SK-N-DZ (cell line): ENCODE measurements around the gene KCNH6.

Experiments
- DNase-seq: peaks from one replicate; pipeline ENCODE4 v3.0.0-alpha.2; 2015; ENCODE audit warnings: low spot score

KCNH6 gene

DNA sequence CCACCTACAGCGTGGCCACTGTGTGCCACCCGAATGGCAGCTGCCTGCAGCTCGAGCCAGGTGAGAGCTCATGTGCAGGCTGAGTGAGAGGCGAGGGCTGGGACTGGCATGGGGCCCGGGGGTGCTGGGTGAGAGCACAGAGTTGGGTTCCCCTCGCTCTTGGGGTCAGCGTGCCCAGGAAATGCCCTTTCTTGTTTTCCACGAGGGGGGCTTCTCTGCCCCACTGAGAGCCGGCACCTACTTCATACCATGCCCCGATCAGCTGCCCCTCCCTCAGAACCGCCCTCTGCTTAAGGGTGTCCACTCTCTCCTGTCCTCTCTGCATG, 36.2 kb upstream of the KCNH6 start:
- DNase-seq = no peak

- no peak for DNase-seq
Observed at GRCh38 chr17:63488851-63489250, 34.3 kb upstream of the KCNH6 start.

DNA sequence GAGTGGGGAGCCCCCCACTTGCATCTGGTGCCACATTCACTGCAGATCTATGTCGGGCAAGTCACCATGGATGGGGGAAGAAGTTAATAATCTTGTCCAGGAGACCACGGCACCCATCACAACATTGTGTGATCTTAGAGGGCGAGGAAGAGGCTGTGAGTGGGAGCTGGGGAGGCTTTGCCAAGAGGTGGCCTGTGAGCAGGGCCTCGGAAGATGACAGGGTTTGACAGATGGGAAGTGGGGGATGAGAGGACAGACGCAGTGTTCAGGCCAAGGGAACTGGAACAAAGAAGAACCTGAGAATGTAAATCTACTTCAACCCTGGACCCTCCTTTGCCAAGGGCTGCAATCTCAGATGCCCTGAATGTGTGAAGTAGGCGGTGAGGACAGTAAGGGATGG, 33.9 kb upstream of the KCNH6 start:
- DNase-seq = no peak

DNA sequence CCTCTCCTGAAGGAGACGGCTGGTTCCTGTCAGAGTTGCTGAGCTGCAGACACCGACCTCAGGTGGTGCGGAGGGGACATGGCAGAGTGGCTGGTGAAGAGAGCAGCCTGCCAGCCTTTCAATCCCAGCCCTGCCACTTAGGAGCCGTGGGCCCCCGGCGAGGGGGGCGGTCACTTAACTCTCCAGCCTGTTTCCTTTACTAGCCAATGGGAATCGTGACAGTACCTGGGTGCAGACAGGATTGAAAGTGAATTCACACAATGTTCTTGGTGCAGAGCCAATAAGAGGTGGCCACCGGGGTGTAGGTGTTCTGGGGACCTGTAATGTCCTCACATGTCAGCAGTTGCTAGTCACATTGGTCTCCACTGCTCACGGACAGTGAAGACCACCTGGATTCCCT, 32.8 kb upstream of the KCNH6 start:
- peak; percentile 58 for DNase-seq

- no peak for DNase-seq
Observed at GRCh38 chr17:63490858-63491400, 32.2 kb upstream of the KCNH6 start.

DNA sequence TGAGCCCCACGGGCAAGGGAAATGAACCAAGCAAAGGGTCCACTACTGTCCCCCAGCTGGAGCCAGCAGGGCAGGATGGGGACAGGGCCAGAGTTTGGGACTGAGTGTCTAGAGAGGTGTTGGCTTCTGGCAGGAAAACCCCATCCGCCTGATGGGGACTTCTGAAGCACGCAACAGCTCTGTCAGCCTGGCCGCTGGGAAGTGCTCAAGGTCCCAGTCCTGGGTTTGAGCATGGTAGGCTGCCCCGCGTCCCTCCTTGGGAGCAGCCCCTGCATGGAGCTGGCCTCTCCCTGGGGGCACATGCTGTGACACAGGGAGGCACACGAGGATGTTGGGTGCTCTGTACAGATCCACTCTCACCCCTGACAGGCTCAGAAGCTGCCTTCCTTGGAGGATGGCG, 31.7 kb upstream of the KCNH6 start:
- no peak for DNase-seq

- DNase-seq = no peak
Observed at GRCh38 chr17:63491977-63492618, 31.1 kb upstream of the KCNH6 start.

- no peak for DNase-seq
Observed at GRCh38 chr17:63492940-63493339, 30.2 kb upstream of the KCNH6 start.

- no peak for DNase-seq
Observed at GRCh38 chr17:63493411-63493810, 29.7 kb upstream of the KCNH6 start.

DNA sequence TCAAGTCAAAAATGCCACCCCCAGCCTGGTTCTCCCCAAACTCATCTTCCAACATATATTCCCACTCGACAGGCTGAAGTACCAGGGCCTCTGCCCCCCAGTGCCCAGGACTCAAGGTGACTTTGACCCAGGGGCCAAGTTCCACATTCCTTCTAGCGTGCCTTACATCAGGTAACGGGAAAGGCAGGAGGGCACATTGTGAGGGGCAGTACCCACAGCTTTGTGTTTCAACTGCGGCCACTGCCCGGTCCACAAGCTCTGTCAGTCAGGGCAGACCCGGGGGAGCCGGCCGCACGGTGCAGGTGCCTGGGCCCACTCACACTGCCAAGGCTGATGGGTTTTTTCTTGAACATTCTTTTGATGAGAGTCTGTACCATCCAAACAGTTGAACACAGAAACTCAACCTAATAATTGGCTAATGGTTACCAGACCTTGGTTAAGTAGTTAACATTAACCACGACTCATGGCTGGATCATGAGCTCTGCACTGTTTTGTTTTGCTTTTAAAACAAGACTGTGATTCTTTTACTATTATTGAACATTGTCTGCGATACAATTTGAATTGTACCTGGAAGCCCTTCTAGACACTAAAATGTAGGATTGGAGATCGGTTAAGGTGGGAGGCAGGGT, 28.7 kb upstream of the KCNH6 start:
- no peak for DNase-seq

DNA sequence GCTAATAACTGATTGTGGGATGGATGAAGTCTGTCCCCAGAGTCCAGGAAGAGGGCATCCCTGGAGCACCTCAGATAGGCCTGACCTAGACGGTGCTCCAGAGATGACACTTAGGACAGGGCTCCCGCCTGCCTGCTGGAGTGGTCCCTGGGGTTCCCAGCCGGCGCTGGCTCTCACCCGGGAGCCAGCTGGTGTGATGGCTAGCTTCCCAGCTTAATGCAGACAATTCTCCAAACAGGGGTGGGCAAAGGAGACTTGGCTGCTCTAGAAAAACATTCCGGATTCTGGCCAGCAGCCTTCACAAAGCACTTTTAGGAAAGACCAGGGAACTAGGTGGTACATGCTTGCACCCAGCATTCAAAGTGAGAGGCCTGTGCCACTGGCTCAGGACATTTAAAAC, 27.7 kb upstream of the KCNH6 start:
- DNase-seq = no peak

DNA sequence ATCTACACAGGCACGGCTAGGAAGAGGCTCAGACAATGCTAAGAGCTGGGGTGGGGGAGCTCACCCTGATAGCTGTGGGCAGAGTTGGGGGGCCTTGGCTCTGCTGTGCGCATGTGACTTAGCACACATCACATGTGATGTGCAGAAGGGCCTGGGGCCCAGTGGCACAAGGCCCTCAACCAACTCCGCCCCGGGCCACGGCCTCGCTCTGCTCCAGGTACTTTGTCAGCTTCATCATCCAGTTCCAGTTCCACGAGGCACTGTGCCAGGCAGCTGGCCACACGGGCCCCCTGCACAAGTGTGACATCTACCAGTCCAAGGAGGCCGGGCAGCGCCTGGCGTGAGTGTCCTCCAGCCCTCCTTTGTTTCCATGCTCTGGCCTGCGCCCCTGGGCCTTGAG, 27.0 kb upstream of the KCNH6 start:
- DNase-seq = no peak

- DNase-seq = no peak
Observed at GRCh38 chr17:63496663-63497400, 26.3 kb upstream of the KCNH6 start.

- peak; percentile 88 for DNase-seq
Observed at GRCh38 chr17:63497708-63498483, 25.3 kb upstream of the KCNH6 start.

DNA sequence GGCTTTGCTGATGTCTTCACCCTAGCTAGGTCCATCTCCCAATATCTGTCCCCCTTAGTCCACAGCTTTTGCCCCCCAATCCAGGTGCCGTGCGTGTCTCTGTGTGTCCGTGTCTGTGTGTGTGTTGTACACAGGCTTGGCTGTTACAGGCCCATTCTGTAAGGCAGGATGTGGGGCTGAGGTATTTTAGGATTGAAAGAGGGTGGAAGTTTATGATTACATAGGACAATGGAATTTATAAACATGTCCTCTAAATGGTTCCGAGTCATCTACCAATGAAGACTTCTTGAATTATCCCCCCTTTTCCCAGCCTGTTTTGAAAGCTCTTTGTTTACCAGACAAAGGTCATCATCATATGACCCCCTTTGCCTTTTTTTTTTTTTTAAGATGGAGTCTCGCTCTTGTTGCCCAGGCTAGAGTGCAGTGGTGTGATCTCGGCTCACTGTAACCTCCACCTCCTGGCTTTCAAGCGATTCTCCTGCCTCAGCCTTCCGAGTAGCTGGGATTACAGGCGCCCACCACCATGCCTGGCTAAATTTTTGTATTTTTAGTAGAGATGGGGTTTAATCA, 24.4 kb upstream of the KCNH6 start:
- no peak for DNase-seq

- DNase-seq = no peak
Observed at GRCh38 chr17:63500543-63501390, 22.4 kb upstream of the KCNH6 start.

DNA sequence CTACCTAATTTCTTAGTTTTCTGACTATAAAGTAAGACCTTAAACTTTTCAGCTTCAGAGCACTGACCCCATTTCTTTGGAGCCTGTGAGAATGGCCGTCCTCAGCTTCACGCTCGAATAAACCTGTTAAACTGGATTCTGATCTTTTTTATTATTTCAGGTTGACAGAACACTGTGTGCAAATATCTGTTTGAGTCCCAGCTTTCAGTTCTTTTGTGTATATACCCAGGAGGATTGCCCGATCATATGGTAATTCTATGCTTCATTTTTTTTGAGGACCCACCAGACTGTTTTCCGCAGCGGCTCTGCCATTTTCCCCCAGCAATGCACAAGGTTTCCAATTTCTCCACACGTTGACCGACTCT, 19.8 kb upstream of the KCNH6 start:
- no peak for DNase-seq

DNA sequence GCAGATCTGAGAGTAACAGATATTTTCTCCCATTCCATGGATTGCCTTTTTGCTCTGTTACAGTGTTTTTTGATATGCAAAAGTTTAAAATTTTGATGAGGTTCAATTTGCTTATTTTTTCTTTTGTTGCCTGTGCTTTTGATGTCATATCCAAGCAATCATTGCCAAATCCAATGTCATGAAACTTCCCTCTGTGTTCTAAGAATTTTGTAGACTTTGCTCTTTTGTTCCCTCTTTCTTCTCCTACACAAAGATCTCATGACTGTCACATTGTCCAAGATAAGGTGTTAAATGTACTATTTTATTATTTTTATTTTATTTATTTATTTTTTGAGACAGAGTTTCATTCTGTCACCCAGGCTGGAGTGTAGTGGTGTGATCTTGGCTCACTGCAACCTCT, 18.9 kb upstream of the KCNH6 start:
- DNase-seq = no peak

DNA sequence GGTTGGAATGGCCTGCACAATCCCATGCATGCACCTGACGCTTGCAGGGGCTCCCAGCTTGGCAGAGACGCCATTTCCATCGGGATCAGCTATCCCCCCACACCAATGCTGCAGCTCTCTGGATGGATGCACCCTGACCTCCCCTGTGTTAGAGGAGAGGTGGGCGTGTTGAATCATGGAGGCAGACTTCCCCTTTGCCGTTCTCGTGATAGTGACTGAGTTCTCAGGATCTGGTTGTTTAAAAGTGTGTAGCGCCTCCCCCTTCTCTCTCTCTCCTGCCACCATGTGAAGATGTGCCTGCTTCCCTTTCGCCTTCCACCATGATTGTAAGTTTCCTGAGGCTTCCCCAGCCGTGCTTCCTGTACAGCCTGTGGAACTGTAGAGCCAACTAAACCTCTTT, 17.8 kb upstream of the KCNH6 start:
- no peak for DNase-seq

DNA sequence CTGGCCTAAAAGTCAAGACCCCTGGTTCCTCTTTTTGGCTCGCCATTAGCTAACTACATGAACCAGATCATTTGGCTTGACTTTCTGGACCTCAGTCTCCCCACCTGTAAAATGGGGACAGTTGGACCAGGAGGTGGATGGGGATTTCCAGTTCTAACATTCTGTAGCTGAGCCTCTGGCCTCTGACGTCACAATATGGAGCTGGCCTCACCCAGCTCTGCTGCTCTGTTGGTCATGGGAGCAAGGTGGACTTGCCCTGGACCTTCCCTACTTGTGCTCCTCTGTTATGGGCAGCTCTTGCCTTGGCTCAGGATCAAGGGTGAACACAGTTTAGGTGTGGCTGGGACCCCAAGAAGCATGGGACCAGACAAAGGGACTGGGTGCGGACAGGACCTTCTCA, 16.5 kb upstream of the KCNH6 start:
- no peak for DNase-seq

- DNase-seq = no peak
Observed at GRCh38 chr17:63511331-63511730, 11.8 kb upstream of the KCNH6 start.
